IMR-90 (cell line): ENCODE measurements around the gene SPRR4. TPM values are rescaled to one million over a fixed set of nuclear protein-coding genes. Genes with fewer than 3 reads are reported as not detected.

Source experiments
- ATAC-seq: fragments of 200-7000 bp; cut with Tn5 transposase; 2 replicates; pipeline ENCODE4 v1.9.1; 2020; ENCODE audit warnings: low read depth, mild to moderate bottlenecking, moderate library complexity
- BruUV-seq: library from RNA; stranded (reverse); fragments of 400-500 nt; replicated peaks from 2 replicates; lab custom pipeline; 2021; lab: Mats Ljungman, UMichigan
- CTCF ChIA-PET: fragments of 300-600 bp; formaldehyde crosslinking; extraction: SDS; loops from one replicate; lab custom pipeline; 2021; ENCODE audit warnings: antibody characterized with exemption; lab: Yijun Ruan, JAX
- POLR2A ChIA-PET: fragments of 300-600 bp; sonication (Branson Sonifier 250); formaldehyde crosslinking; loops from one replicate; lab custom pipeline; 2022; ENCODE audit warnings: antibody characterized with exemption; ENCODE audit not compliant: unreplicated experiment; lab: Charles Lee
- DNase-seq: peaks from one replicate; pipeline ENCODE4 v3.0.0; 2013
- H2AFZ ChIP-seq: replicated peaks from 2 replicates; pipeline ENCODE3; 2013; ENCODE audit warnings: low read length, mild to moderate bottlenecking; ENCODE audit not compliant: poor library complexity
- H2AK5ac ChIP-seq: 2 replicates; pipeline ENCODE4 v1.6.1; 2013; ENCODE audit warnings: low read depth, low read length, inconsistent platforms
- H2AK9ac ChIP-seq: replicated peaks from 2 replicates; pipeline ENCODE3; 2013; ENCODE audit warnings: mild to moderate bottlenecking, low read depth, low read length, moderate library complexity; ENCODE audit not compliant: poor library complexity
- H2BK120ac ChIP-seq: 2 replicates; pipeline ENCODE4 v1.6.1; 2013; ENCODE audit warnings: low read depth, low read length, inconsistent platforms
- H2BK15ac ChIP-seq: 3 replicates; pipeline ENCODE4 v1.6.1; 2013; ENCODE audit warnings: low read depth, low read length, inconsistent platforms
- H2BK20ac ChIP-seq: 2 replicates; pipeline ENCODE4 v1.6.1; 2013; ENCODE audit warnings: low read depth, mild to moderate bottlenecking, inconsistent platforms, low read length, moderate library complexity
- H2BK5ac ChIP-seq: 2 replicates; pipeline ENCODE4 v1.6.1; 2013; ENCODE audit warnings: mild to moderate bottlenecking, low read depth, low read length, inconsistent platforms; ENCODE audit not compliant: poor library complexity, severe bottlenecking
- H3K14ac ChIP-seq: replicated peaks from 2 replicates; pipeline ENCODE4 v1.6.1; 2013; ENCODE audit warnings: low read depth, low read length, inconsistent platforms
- H3K18ac ChIP-seq: 2 replicates; pipeline ENCODE4 v1.6.1; 2013; ENCODE audit warnings: low read depth, low read length, control low read depth
- H3K23ac ChIP-seq: 2 replicates; pipeline ENCODE4 v1.6.1; 2013; ENCODE audit warnings: low read depth, low read length, inconsistent platforms
- H3K27ac ChIP-seq: 2 replicates; pipeline ENCODE4 v1.5.1; 2013; ENCODE audit warnings: mild to moderate bottlenecking, control low read depth, low read length; ENCODE audit not compliant: insufficient read depth
- H3K27me3 ChIP-seq: 2 replicates; pipeline ENCODE4 v1.6.1; 2013; ENCODE audit warnings: low read length; ENCODE audit not compliant: control insufficient read depth, insufficient read depth
- H3K36me3 ChIP-seq: 2 replicates; pipeline ENCODE4 v1.6.1; 2013; ENCODE audit warnings: low read length, mixed read lengths; ENCODE audit not compliant: control insufficient read depth, insufficient read depth
- H3K4ac ChIP-seq: 2 replicates; pipeline ENCODE4 v1.6.1; 2013; ENCODE audit warnings: low read depth, low read length, inconsistent platforms
- H3K4me1 ChIP-seq: 2 replicates; pipeline ENCODE4 v1.6.1; 2013; ENCODE audit warnings: low read length, mixed read lengths; ENCODE audit not compliant: control insufficient read depth, insufficient read depth
- H3K4me2 ChIP-seq: 2 replicates; pipeline ENCODE4 v1.6.1; 2013; ENCODE audit warnings: low read depth, mild to moderate bottlenecking, control low read depth, low read length, moderate library complexity
- H3K4me3 ChIP-seq: 2 replicates; pipeline ENCODE4 v1.5.1; 2013; ENCODE audit warnings: low read depth, mild to moderate bottlenecking, control low read depth, low read length, moderate library complexity; ENCODE audit not compliant: insufficient read depth
- H3K56ac ChIP-seq: 2 replicates; pipeline ENCODE4 v1.6.1; 2013; ENCODE audit warnings: low read length, inconsistent platforms; ENCODE audit not compliant: insufficient read depth; ENCODE audit errors: extremely low read depth
- H3K79me1 ChIP-seq, 2 experiments: 2 replicates each; pipeline ENCODE4 v1.6.1; 2013; ENCODE audit warnings: low read length in 2 of 2, inconsistent platforms in 1 of 2, low read depth in 1 of 2
- H3K9ac ChIP-seq: 2 replicates; pipeline ENCODE4 v1.6.1; 2013; ENCODE audit warnings: low read depth, low read length, control low read depth
- H3K9me1 ChIP-seq: 2 replicates; pipeline ENCODE4 v1.6.1; 2013; ENCODE audit warnings: low read length, inconsistent platforms; ENCODE audit not compliant: insufficient read depth
- H3K9me3 ChIP-seq: 2 replicates; pipeline ENCODE4 v1.6.1; 2013; ENCODE audit warnings: low read length; ENCODE audit not compliant: control insufficient read depth, insufficient read depth
- H4K20me1 ChIP-seq: 2 replicates; pipeline ENCODE4 v1.6.1; 2013; ENCODE audit warnings: low read length, inconsistent platforms; ENCODE audit not compliant: insufficient read depth
- H4K5ac ChIP-seq: 2 replicates; pipeline ENCODE4 v1.6.1; 2013; ENCODE audit warnings: mild to moderate bottlenecking, low read depth, low read length, control low read depth
- H4K8ac ChIP-seq, 2 experiments: 2 replicates each; pipeline ENCODE4 v1.6.1; 2013; ENCODE audit warnings: low read depth in 2 of 2, low read length in 2 of 2, control low read depth in 1 of 2, inconsistent platforms in 1 of 2
- H4K91ac ChIP-seq: 2 replicates; pipeline ENCODE4 v1.6.1; 2013; ENCODE audit warnings: low read depth, low read length, inconsistent platforms; ENCODE audit not compliant: insufficient read depth
- MAFK ChIP-seq: IDR thresholded peaks from 2 replicates; pipeline ENCODE4 v1.6.1; 2012; ENCODE audit warnings: low read depth, low read length, improper control_type of control experiment
- MAZ ChIP-seq: IDR thresholded peaks from 2 replicates; pipeline ENCODE4 v1.6.1; 2012; ENCODE audit warnings: low read depth, mild to moderate bottlenecking, low read length, improper control_type of control experiment, moderate library complexity, borderline replicate concordance
- NFE2L2 ChIP-seq: fragments of 150-350 bp; IDR thresholded peaks from 2 replicates; pipeline ENCODE4 v1.6.1; 2016; ENCODE audit warnings: low read depth, mild to moderate bottlenecking, low read length
- POLR2A ChIP-seq: IDR thresholded peaks from 2 replicates; pipeline ENCODE4 v1.6.1; 2012; ENCODE audit warnings: mild to moderate bottlenecking, low read depth, low read length
- RAD21 ChIP-seq: IDR thresholded peaks from 2 replicates; pipeline ENCODE4 v1.6.1; 2012; ENCODE audit warnings: low read length, improper control_type of control experiment
- RFX5 ChIP-seq: IDR thresholded peaks from 2 replicates; pipeline ENCODE4 v1.8.0; 2012; ENCODE audit warnings: low read depth, mild to moderate bottlenecking, low read length, moderate library complexity
- SMC3 ChIP-seq: fragments of 150-350 bp; IDR thresholded peaks from 2 replicates; pipeline ENCODE4 v1.6.1; 2016; ENCODE audit warnings: low read depth, mild to moderate bottlenecking, antibody characterized with exemption, low read length, moderate library complexity
- WGBS, 2 experiments: methylation state at CpG; one replicate each; pipeline versions ENCODE4 v1.1.5 to v1.1.7; 2013; ENCODE audit warnings: missing lambda C conversion rate in 2 of 2; ENCODE audit not compliant: insufficient read length in 1 of 2; ENCODE audit errors: extremely low coverage in 2 of 2; 5-methylcytosine and 5-hydroxymethylcytosine counted together
- dilution Hi-C: fragments of 300-500 bp; cut with HindIII; formaldehyde crosslinking; loops from one replicate; pipeline ENCODE4 v1.14.3; 2018; ENCODE audit warnings: low sequenced_read_pairs; ENCODE audit not compliant: unreplicated experiment
- in situ Hi-C: fragments of 300-500 bp; cut with MboI; formaldehyde crosslinking; loops from 3 replicates; pipeline ENCODE4 v1.14.3; 2019; ENCODE audit warnings: low sequenced_read_pairs, inconsistent platforms, mixed read lengths
- intact Hi-C: fragments of 100-400 bp; cut with micrococcal nuclease; formaldehyde crosslinking; loops from 2 replicates; pipeline ENCODE4 v1.10.0; 2022
- polyA plus RNA-seq, 3 experiments: library from polyadenylated mRNA; depleted of rRNA; stranded (reverse); fragments of >200 nt; gene quantifications; 2 replicates each; pipeline ENCODE4 v1.2.3, GENCODE V29; 2012; ENCODE audit warnings: low replicate concordance in 1 of 3
- total RNA-seq: library from RNA; depleted of rRNA; stranded (reverse); fragments of >200 nt; gene quantifications from 2 replicates; pipeline ENCODE4 v1.2.3, GENCODE V29; 2012
- TF ChIP-seq, protein P1 (sequence below): fragments of 150-350 bp; IDR thresholded peaks from 2 replicates; pipeline ENCODE4 v1.6.1; 2017; ENCODE audit warnings: mild to moderate bottlenecking, antibody characterized with exemption, low read length, low read depth

The SPRR4 gene
- total and polyA plus RNA-seq, 2 of the 4 experiments (the other 2 are of a cell fraction) = not detected

- intact Hi-C loops = no loop called here
- POLR2A ChIA-PET = no interaction called here
- BruUV-seq = no TSS peak
These were observed 30.9 kb downstream of the SPRR4 start, which contains the start of gene SPRR3 for GRCh38 chr1:153001382-153001781. Gene SPRR3, plus strand, starts transcription at chr1:153001749. Its CDS starts 1,272 bp downstream, at chr1:153003021.

More at GRCh38 chr1:153001382-153001781, 30.9 kb downstream of the SPRR4 start, which contains the start of gene SPRR3:
- Histone ChIP-seq H4K91ac (no peak within 1 kb of the TSS), H3K14ac (no peak within 1 kb of the TSS), H3K27ac (no peak within 1 kb of the TSS), H3K23ac (no peak within 1 kb of the TSS), H4K8ac (no peak within 1 kb of the TSS), H2BK5ac (no peak within 1 kb of the TSS), H3K4ac (no peak within 1 kb of the TSS), H3K27me3 (no peaks in the 10 kb centered on the region), H3K18ac (no peak within 1 kb of the TSS), H2BK15ac (no peak within 1 kb of the TSS), H2BK120ac (no peak within 1 kb of the TSS), H3K36me3 (no peaks in the 10 kb centered on the region), H3K4me3 (no peak within 1 kb of the TSS), H3K4me1 (no peaks in the 10 kb centered on the region), H3K9me3 (no peaks in the 10 kb centered on the region), H2AFZ (no peak within 1 kb of the TSS), H2AK5ac (no peak within 1 kb of the TSS), H3K79me1 (no peaks in the 10 kb centered on the region), H3K4me2 (no peak within 1 kb of the TSS), H3K9me1 (no peaks in the 10 kb centered on the region), H3K56ac (no peak within 1 kb of the TSS), H3K9ac (no peak within 1 kb of the TSS), H2BK20ac (no peak within 1 kb of the TSS), H2AK9ac (no peak within 1 kb of the TSS), H4K20me1 (no peaks in the 10 kb centered on the region), H4K5ac (no peak within 1 kb of the TSS)
- DNase-seq = no peak
- dilution Hi-C loops = no loop called here
- ATAC-seq = no peak
- TF ChIP-seq, protein P1, sequence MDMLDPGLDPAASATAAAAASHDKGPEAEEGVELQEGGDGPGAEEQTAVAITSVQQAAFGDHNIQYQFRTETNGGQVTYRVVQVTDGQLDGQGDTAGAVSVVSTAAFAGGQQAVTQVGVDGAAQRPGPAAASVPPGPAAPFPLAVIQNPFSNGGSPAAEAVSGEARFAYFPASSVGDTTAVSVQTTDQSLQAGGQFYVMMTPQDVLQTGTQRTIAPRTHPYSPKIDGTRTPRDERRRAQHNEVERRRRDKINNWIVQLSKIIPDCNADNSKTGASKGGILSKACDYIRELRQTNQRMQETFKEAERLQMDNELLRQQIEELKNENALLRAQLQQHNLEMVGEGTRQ = no peak
- no peak for TF ChIP-seq MAZ
- no peak for TF ChIP-seq NFE2L2
- no peak for TF ChIP-seq RFX5
- TF ChIP-seq RAD21 = no peak
- TF ChIP-seq MAFK = no peak
- no peak for TF ChIP-seq POLR2A
- no peak for TF ChIP-seq SMC3
- CTCF ChIA-PET = no interaction called here
- WGBS, 2 experiments = 0% methylated on average over 1 of the region's 2 CpGs; no CpG with 5 or more reads in 1 of the 2 experiments
- in situ Hi-C loops = no loop called here
